ENCODE measurements around the gene ECHDC3. TPM values are rescaled to one million over a fixed set of nuclear protein-coding genes. Genes with fewer than 3 reads are reported as not detected.
A peak's percentile ranks its signal among the peaks of the same experiment; 100 is the strongest.

The ECHDC3 gene
- total and polyA plus RNA-seq, 2 of the 13 experiments (the other 11 are each of a cell fraction or from before 2014, with no cell fraction given): not detected

DNA sequence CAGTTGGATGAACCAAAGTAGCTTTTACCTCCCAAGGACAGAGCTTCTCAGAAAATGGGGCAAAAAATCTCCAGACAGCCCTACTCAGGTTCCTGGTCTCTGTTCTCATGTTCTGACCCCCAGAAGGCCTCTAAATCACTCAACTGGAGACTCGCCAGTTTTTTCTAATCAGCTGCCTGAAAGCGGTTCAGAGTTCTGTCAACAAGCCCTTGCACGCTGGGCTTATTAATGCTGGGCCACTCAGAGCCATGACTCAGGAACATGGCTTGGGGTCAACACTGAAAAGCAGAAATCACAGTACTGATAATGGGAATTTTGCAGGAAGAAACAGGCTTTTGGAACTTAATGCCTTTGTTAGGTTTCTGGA, 15.3 kb downstream of the ECHDC3 start (continued):
- TF ChIP-seq, protein P1, sequence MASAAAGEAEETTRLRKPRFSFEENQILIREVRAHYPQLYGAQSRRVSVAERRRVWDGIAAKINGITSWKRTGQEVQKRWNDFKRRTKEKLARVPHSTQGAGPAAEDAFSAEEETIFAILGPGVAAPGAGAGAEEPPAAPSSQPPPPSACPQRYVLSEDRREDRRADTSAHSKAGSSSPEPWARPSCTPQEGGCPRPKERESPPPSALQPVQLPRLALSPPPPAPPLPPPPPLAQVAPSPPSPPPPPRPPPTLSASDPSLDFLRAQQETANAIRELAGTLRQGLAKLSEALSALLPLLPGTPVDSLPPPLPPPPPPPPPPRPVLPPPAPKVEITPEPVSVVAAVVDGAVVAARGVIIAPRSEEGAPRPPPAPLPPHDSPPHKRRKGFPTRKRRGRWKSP (CRISPR knock-in tag; IDR thresholded peaks at IDR 0.05): no peak
- no peak for TF ChIP-seq ZBTB8A (CRISPR knock-in tag; IDR thresholded peaks at IDR 0.05; ENCODE audit: borderline replicate concordance, low read depth)
- TF ChIP-seq MIER2 (CRISPR knock-in tag; IDR thresholded peaks at IDR 0.05): no peak
- no peak; the same call in 1 of the 2 replicates for TF ChIP-seq ZNF547 (CRISPR knock-in tag; IDR thresholded peaks at IDR 0.05)
- no peak for TF ChIP-seq BRD4 (CRISPR knock-in tag; IDR thresholded peaks at IDR 0.05)
- no peak for TF ChIP-seq IKZF4 (CRISPR knock-in tag; IDR thresholded peaks at IDR 0.05; ENCODE audit: borderline replicate concordance, low read depth, not compliant biosample characterization)
- TF ChIP-seq, protein P2, sequence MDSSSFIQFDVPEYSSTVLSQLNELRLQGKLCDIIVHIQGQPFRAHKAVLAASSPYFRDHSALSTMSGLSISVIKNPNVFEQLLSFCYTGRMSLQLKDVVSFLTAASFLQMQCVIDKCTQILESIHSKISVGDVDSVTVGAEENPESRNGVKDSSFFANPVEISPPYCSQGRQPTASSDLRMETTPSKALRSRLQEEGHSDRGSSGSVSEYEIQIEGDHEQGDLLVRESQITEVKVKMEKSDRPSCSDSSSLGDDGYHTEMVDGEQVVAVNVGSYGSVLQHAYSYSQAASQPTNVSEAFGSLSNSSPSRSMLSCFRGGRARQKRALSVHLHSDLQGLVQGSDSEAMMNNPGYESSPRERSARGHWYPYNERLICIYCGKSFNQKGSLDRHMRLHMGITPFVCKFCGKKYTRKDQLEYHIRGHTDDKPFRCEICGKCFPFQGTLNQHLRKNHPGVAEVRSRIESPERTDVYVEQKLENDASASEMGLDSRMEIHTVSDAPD (CRISPR knock-in tag; IDR thresholded peaks at IDR 0.05): no peak
- TF ChIP-seq NR2F2 (IDR thresholded peaks at IDR 0.05; ENCODE audit: borderline replicate concordance, low read depth): no peak
- TF ChIP-seq NONO (IDR thresholded peaks at IDR 0.05): no peak
- TF ChIP-seq NONO (CRISPR knock-in tag; conservative IDR thresholded peaks at IDR 0.05): 0 out of 2 replicates have a peak, but pooled peaks have one; percentile 46
- TF ChIP-seq, protein P3, sequence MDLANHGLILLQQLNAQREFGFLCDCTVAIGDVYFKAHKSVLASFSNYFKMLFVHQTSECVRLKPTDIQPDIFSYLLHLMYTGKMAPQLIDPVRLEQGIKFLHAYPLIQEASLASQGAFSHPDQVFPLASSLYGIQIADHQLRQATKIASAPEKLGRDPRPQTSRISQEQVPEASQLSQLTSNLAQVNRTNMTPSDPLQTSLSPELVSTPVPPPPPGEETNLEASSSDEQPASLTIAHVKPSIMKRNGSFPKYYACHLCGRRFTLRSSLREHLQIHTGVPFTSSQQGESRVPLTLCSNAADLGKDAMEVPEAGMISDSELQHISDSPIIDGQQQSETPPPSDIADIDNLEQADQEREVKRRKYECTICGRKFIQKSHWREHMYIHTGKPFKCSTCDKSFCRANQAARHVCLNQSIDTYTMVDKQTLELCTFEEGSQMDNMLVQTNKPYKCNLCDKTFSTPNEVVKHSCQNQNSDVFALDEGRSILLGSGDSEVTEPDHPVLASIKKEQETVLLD (CRISPR knock-in tag; IDR thresholded peaks at IDR 0.05; ENCODE audit: low read depth): no peak
- TF ChIP-seq ARNT (IDR thresholded peaks at IDR 0.05): no peak
- 0 out of 2 replicates have a peak, but pooled peaks have one; percentile 13 for TF ChIP-seq PPARG (CRISPR knock-in tag; conservative IDR thresholded peaks at IDR 0.05)
- TF ChIP-seq ATF7 (IDR thresholded peaks at IDR 0.05): no peak
- TF ChIP-seq ATF7 (CRISPR knock-in tag; IDR thresholded peaks at IDR 0.05): no peak
- no peak for TF ChIP-seq PCBP2 (optimal IDR thresholded peaks at IDR 0.05; ENCODE audit: low read depth, low read length, poor library complexity, severe bottlenecking)
- no peak for TF ChIP-seq NPAS2 (CRISPR knock-in tag; IDR thresholded peaks at IDR 0.05; ENCODE audit: borderline replicate concordance)
- no peak for TF ChIP-seq ZSCAN30 (CRISPR knock-in tag; IDR thresholded peaks at IDR 0.05)
- TF ChIP-seq, protein P4, sequence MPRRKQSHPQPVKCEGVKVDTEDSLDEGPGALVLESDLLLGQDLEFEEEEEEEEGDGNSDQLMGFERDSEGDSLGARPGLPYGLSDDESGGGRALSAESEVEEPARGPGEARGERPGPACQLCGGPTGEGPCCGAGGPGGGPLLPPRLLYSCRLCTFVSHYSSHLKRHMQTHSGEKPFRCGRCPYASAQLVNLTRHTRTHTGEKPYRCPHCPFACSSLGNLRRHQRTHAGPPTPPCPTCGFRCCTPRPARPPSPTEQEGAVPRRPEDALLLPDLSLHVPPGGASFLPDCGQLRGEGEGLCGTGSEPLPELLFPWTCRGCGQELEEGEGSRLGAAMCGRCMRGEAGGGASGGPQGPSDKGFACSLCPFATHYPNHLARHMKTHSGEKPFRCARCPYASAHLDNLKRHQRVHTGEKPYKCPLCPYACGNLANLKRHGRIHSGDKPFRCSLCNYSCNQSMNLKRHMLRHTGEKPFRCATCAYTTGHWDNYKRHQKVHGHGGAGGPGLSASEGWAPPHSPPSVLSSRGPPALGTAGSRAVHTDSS (CRISPR knock-in tag; conservative IDR thresholded peaks at IDR 0.05): no peak
- no peak for TF ChIP-seq ZNF350 (CRISPR knock-in tag; IDR thresholded peaks at IDR 0.05; ENCODE audit: borderline replicate concordance, low read depth)

Measured in HepG2 (cell line).